ENCODE data around the gene FUZ. TPM values are rescaled to one million over a fixed set of nuclear protein-coding genes. Genes with fewer than 3 reads are reported as not detected.

Gene FUZ
- total RNA-seq, 1 donor from 2014 or later, result 8.3 TPM

DNA sequence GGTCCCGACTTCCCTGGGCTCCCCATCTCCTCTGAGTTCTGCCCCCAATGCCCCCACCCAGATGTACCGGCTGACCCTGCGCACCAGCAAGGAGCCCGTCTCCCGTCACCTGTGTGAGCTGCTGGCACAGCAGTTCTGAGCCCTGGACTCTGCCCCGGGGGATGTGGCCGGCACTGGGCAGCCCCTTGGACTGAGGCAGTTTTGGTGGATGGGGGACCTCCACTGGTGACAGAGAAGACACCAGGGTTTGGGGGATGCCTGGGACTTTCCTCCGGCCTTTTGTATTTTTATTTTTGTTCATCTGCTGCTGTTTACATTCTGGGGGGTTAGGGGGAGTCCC lies 6.5 kb downstream of the FUZ start:
- ATAC-seq, result no peak

DNA sequence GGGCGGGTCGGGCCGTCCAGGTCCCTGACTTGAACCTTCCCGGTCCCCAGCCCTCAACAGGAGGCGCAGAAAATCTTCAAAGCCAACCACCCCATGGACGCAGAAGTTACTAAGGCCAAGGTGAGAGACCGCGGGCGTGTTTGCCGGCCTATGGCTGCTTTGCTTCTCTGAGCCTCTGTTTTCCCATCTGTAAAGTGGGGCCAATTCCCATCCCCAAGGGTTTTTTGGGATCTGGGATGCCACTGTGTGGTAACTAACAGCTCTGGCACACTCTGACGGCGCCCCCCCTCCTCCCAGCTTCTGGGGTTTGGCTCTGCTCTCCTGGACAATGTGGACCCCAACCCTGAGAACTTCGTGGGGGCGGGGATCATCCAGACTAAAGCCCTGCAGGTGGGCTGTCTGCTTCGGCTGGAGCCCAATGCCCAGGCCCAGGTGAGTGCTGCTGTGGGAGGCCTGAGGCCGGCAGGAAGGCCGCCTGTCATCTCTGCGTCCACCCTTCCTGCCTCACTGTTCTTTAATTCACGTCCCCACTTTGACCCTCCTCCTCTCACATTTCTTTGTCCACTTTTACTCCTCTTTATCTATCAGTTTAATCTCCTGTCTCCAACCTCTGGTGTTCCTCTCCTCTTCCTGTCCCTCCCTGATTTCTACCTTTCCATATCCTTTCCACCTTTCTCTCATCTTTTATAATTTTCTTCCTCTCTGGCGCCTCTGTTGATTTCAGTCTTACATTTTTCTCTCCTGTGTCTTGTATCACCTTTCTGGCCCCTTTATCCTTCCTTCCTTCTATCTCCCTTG lies 7.1 kb downstream of the FUZ start:
- ATAC-seq, result no peak

DNA sequence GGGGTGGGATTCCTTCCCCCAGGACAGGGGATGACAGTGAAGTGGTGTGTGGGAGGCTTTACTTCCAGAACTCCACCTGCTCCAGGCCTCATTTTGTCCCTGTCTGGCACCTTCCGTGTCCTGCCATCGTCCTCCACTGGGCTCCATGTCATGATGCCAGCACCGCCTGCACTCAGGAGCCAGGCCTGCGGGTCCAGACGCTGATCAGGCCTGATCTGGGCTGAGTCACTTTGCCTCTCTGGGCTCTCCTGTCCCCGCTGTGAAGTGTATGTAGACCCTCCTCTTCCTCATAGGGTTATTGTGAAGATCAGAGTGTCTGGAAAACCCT lies 9.6 kb downstream of the FUZ start:
- ATAC-seq, result no peak

DNA sequence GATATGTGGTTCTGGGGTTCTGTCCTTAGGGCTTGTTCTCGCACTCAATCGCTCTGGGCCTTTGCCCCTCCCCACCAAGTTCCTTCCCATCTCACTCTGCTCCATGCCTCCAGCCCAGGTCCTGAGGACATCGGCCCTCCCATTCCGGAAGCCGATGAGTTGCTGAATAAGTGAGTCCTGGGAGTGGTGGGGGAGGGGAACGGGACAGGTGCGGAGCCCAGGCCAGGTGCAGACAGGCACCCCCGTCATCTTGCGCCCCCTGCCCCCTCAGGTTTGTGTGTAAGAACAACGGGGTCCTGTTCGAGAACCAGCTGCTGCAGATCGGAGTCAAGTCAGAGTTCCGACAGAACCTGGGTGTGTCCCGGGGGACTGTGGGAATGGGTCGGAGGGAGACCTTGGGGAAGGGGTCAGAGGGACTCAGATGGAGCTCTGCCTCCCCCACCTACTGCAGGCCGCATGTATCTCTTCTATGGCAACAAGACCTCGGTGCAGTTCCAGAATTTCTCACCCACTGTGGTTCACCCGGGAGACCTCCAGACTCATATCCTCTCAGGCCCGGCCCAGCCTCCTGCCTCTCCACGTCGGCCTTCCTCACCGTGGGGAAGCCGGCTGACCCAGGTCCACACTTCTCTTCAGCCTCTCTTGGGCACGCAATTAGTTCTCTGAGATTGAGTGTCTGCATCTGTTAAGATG lies 10.1 kb downstream of the FUZ start:
- no peak for ATAC-seq

DNA sequence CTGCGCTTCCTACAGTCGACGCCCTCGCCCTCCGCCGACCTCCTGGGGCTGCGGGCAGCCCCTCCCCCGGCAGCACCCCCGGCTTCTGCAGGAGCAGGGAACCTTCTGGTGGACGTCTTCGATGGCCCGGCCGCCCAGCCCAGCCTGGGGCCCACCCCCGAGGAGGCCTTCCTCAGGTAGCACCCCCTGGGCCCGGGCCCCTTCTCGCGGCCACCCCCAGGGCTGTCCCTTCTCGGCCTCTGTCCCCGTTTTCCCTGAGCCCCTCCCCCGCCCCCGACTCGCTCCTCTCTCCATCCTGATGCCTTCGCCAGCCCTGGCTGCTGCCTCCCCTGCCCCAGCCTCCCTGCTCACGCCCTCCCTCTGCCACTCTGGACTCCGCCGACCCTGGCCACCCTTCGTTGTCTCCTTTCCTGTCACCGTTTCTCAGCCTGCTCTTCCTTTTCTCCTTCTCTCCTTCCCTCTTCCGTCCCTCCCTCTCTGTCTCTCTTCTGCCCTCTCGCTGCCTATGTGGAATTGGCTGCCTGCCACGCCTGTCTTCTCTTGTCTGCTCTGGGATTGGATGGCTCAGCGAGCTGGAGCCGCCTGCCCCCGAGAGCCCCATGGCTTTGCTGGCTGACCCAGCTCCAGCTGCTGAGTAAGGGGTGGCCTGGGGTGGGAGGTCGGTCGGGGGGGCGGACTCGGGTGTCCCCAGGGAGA lies 11.0 kb downstream of the FUZ start:
- ATAC-seq, result no peak

DNA sequence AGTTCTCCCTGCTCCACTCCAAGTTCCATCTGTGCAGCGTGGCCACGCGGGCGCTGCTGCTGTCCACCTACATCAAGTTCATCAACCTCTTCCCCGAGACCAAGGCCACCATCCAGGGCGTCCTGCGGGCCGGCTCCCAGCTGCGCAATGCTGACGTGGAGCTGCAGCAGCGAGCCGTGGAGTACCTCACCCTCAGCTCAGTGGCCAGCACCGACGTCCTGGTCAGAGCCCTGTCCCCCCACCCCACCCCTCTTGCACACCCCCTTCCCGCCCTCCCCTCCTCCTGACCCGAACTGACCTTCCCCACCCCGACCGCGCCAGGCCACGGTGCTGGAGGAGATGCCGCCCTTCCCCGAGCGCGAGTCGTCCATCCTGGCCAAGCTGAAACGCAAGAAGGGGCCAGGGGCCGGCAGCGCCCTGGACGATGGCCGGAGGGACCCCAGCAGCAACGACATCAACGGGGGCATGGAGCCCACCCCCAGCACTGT lies 11.6 kb downstream of the FUZ start:
- no peak for ATAC-seq

DNA sequence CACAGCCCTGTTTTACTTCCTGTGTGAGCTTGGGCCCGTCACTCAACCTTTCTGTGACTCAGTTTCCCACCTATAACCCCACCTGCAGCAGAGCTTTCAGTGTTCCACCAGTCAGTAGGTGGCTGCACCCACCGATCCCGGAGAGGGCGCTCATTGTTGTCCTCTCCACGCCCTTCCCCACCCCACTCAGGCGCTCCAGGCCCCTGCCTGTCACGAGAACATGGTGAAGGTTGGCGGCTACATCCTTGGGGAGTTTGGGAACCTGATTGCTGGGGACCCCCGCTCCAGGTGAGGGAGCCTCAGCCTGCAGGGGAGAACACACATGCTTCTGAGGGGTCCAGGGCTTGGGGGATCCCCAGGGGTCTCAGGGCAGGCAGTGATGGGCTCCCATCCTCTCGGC lies 12.3 kb downstream of the FUZ start:
- no peak for ATAC-seq

DNA sequence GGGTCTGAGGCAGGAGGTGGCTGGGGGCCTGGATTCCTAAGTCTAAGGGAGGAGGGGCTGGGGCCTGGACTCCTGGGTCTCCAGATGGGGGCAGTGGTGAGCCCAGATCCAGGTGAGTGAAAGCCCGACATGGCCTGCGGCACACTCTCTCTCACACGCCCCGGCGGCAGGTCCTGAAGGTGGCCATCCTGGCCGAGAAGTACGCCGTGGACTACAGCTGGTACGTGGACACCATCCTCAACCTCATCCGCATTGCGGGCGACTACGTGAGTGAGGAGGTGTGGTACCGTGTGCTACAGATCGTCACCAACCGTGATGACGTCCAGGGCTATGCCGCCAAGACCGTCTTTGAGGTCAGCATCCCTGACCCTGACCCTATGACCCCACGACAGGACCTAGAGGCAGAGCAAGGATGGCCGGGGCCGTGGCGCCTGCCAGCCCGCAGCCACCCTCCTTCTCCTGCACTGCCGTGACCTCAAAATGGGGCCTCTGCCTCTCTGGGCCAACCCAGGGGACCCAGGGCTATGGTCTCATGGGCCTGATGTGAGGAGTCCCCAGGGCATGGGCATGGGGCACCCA lies 13.2 kb downstream of the FUZ start:
- ATAC-seq, result no peak

DNA sequence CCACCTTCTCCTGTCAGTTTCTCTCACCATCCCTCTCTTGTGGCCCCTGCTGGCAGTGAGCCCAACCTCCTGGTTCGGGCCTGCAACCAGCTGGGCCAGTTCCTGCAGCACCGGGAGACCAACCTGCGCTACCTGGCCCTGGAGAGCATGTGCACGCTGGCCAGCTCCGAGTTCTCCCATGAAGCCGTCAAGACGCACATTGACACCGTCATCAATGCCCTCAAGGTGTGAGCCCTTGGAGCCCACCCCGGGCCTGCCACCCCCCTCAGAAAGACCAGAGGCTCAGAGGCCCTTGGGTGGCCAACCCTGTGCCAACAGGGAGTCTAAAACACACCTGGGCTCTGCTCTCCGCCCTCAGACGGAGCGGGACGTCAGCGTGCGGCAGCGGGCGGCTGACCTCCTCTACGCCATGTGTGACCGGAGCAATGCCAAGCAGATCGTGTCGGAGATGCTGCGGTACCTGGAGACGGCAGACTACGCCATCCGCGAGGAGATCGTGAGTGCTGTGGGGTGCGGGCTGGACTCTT lies 13.8 kb downstream of the FUZ start:
- ATAC-seq, result no peak

DNA sequence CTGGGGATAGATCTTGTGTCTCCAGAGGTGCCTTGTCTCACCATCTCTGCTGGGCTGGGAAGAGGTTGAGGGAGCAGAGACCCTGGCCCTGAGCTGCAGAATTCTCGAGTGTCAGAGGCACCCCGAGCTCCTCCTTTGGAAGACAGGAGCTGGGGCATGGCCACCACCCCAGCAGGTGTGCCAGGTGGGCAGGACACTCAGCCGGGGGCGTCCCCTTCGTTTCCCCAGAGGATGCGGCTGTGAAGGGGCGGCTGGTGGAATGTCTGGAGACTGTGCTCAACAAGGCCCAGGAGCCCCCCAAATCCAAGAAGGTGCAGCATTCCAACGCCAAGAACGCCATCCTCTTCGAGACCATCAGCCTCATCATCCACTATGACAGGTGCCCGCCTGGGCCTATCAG lies 14.5 kb downstream of the FUZ start:
- ATAC-seq, result no peak

DNA sequence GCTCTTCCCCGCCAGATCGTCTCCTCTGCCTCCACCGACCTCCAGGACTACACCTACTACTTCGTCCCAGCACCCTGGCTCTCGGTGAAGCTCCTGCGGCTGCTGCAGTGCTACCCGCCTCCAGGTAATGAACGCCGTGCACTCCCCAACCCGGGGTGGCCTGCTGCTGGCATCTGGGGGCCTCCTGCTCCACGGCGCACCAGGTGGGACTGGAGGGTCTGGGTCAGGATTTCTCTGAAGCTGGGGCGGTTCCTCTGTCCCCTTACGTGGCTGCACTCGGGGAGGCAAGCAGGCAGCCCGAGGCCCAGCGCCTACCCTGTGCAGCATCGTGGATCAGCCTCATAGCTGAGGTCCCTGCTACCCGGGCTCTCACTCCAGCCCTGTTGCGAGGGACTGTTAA lies 17.5 kb downstream of the FUZ start:
- no peak for ATAC-seq

DNA sequence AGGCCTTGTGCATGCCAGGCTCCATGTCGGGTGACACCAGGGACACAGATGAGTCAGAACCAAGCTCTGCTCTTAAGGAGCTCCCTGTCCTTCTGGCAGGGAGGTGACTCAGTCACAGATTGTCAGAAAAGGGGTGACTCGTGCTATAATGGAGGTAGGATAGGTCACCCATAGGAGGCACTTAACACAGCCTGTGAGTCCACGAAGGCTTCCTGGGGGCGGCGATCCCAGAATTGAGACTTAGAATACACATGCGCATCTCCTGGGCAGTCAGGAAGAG lies 19.6 kb downstream of the FUZ start:
- ATAC-seq, result peak; percentile 79

DNA sequence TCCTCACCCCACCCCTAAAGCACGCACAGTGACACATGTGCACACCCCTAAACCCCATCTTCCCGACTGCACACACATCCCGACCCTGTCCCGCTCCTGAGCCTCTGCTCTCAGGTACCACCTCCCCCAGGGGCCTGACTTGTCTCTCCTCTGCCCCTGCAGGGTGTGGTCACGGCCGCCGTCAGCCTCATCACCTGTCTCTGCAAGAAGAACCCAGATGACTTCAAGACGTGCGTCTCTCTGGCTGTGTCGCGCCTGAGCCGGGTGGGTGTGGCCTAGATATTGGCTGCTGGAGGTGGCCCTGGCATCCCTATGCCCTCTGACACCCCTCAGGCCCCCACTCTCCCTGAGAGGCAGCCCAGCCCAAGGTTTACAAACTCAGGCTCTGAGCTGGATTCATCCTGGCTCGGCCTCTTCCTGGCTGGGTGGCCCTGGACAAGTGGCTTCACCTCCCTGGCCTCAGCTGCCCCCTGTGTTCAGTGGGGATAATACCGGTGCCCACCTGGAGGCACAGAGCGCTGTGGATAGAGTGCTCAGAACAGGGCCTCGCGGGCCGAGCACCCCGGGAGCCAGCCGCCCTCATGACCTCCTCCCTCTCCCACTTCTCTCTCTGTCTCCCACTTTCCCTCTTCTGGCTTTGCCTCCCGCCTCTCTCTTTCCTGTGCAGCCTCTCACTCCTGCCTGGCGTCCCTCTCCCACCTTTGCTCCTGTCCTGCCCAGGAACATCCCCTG lies 20.1 kb downstream of the FUZ start:
- ATAC-seq, result peak; percentile 8

DNA sequence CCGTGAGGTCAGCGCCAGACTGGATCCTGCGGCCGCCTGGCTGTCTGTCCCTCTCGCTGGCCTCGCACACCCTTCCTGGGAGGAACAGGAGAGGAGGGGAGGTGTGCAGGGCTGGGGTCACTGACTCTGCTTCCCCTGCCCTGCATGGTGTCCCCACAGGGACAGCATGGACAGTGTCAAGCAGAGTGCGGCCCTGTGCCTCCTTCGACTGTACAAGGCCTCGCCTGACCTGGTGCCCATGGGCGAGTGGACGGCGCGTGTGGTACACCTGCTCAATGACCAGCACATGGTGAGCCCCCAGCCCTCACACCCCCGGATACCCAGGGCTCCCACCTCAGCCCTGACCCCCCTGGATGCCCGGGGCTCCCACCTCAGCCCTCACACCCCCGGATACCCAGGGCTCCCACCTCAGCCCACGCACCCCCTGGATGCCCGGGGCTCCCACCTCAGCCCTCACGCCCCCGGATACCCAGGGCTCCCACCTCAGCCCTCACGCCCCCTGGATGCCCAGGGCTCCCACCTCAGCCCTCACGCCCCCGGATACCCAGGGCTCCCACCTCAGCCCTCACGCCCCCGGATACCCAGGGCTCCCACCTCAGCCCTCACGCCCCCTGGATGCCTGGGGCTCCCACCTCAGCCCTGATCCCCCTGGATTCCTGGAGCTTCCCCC lies 21.2 kb downstream of the FUZ start:
- ATAC-seq, result no peak

DNA sequence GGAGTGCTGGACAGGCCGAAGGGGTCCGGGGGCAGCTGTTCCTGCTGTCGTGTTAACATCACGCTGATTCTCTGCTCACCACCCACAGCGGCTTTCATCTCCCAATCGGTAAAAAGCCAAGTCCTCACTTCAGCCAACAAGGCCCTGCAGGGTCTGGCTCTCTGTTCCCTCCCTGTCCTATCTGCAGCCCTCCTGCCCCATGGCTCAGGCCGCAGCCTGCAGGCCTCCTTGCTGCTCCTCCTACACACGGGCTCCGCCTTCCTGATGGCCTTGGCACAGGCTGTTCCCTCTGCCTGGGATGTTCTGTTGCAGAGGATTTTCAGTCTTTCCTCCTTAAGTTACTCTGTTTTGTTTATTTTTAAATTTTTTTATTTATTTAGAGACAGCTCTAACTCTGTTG lies 22.2 kb downstream of the FUZ start:
- no peak for ATAC-seq

DNA sequence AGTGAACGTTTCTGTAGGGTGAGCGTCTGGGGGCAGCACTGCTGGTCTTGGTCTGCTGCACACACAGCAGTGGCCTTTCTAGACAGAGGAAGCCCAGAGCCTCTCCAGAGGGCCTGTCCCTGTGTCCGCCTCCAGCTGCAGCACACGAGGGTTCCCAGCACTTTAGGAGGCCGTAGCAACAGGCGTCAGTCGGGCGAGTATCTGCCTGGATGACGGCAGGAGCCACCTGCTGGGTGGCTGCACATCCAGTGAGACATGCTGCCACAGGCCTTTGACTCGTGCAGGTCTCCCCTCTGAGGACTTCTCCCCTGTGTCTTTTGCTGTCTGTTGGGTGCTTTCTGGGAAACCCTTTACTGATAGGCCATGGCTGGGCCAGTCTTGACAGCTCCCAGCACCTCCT lies 24.2 kb downstream of the FUZ start:
- peak; percentile 30 for ATAC-seq

DNA sequence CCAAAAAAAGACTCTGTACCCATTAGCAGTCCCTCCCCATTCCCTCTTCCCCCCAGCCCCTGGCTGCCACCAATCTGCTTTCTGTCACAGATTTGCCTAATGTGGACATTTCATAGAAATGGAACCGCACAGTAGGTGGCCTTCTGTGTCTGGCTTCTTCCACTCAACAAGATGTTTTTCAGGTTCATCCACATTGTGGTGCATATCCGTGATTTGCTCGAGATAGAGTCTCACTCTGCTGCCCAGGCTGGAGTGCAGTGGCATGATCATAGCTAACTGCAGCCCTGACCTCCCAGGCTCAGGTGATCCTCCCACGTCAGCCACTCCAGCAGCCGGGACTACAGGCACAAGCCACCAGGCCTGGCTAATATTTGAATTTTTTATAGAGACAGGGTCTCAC lies 25.3 kb downstream of the FUZ start:
- ATAC-seq, result no peak

DNA sequence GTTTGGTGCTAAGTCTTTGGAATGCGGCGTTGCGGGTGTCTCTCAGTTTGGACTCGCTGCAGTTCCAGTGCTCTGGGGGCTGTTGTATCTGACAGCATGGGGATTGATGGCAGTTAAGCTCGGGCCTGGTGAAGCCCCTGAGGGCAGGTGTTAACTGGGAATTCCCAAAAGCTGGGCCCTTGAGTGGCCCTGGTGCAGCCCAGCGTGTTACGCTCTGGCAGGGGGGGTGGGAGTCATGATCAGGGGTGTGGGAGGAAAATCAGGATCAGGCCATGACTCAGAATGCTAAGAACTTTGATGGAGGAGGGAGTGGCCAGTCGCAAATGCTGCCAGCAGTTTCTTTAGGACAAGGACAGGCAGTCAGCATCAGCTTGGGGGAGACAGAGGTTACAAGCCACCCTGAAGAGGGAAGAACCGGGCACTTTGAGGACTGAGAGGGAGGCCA lies 26.7 kb downstream of the FUZ start:
- peak; percentile 74 for ATAC-seq

DNA sequence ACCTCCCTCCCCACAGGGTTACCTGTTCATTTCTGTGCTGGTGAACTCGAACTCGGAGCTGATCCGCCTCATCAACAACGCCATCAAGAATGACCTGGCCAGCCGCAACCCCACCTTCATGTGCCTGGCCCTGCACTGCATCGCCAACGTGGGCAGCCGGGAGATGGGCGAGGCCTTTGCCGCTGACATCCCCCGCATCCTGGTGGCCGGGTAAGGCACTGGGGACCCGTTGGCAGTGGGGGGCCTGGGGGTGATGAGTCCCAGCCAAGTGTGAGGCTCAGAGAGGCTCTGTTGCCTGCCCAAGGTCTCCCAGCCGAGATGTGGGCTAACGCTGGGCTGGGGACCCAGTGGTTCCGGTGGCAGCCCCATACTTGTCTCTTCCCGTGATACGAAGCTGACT lies 30.6 kb downstream of the FUZ start:
- no peak for ATAC-seq

DNA sequence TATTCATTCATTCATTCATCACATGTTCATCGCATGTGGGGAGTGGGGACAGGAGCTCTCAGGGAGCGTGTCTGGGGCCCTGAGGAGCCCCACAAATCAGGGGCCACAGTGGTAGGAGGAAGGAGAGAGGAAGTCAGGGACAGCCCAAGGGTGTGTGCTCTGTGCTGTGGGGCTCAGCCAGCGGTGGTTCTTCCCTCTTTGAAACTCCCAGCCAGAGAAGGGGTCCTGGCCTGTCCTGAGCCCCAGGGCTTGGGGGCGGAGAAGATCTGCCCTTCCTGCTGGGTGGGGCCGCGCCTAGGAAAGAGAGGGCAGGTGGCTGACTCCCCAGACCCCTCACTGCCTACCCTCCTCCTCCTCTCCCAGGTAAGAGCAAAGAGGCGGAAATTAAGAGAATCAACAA lies 31.7 kb downstream of the FUZ start:
- ATAC-seq, result peak; percentile 14

DNA sequence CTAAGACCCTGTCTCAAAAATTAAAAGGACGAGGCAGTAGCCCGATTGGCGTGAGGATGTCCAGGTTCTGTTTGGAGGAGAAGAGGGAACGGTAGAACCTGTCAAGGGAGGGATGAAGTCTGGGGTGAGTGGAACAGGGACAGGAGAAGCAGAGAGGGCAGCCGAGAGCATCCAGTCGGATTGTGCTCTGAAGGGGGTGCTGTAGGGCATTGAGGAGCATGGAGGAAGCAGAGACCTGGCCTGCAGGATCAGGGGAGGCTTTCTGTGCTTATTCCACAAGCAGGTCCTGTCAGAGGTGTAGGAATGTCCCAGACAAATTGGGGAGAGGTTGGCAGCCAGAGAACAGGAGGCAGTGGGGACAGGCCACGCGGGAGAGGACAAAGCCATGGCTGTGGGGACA lies 32.2 kb downstream of the FUZ start:
- ATAC-seq, result no peak
